ENCODE results near the gene CTAG1A. TPM values are rescaled to one million over a fixed set of nuclear protein-coding genes. Genes with fewer than 3 reads are reported as not detected.
A peak's percentile ranks its signal among the peaks of the same experiment; 100 is the strongest.
"Not testable (repeated sequence)": the region's sequence is repeated elsewhere in the genome, so short reads cannot be mapped to it uniquely, and the experiment has no call there.

CTAG1A gene
- not detected in 2 replicates for total RNA-seq (ENCODE audit: low replicate concordance)

DNA sequence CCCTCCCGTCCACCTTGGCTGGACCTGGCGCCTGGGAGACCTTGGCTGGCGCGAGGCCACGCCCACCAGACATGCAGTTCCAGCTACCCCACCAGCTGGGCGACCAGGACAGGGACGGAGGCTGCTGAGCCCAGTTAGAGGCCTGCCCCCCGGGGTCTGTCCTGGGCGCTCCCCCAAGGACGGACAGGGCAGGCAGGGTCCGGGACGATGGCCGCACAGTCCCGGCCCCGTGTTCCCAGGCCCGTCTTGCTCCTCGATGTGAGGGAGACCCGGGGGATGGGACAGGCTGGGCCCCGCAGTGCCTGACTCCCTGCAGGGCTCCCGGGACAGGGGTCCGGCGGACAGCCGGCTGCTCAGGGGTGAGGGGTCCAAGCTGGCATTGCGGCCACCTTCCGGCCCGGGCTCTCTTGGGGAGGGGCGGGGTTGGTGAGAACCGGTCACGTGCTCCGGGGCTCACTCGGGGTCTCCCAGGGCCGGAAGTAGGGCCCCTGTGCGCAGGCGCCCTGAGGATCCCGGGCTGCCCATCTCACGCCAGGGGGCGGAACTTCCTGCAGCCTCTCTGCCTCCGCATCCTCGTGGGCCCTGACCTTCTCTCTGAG lies at the start of gene CTAG1A:
CTAG1A (plus strand) TSS at position 549 of the 599 bp plus-strand sequence. CDS start 74 bp downstream, outside the sequence.
- not testable (repeated sequence) for H3K9ac ChIP-seq; H3K79me2 ChIP-seq (ENCODE audit: low read depth); H3K27ac ChIP-seq; H3K4me1 Mint-ChIP-seq; DNase-seq (ENCODE audit: low spot score); H3K27me3 Mint-ChIP-seq (ENCODE audit: insufficient read depth, low read depth); H4K20me1 ChIP-seq (ENCODE audit: low read depth); H3K9me3 ChIP-seq (ENCODE audit: low read depth); H3K36me3 ChIP-seq; H3K9me3 Mint-ChIP-seq; H2AFZ ChIP-seq (replicated peaks); H3K4me2 ChIP-seq; H3K4me3 Mint-ChIP-seq; H3K27me3 ChIP-seq; H3K4me1 ChIP-seq; H3F3A ChIP-seq (ENCODE audit: low read depth); H3K4me3 ChIP-seq; H3K27ac Mint-ChIP-seq; H3K36me3 Mint-ChIP-seq

DNA sequence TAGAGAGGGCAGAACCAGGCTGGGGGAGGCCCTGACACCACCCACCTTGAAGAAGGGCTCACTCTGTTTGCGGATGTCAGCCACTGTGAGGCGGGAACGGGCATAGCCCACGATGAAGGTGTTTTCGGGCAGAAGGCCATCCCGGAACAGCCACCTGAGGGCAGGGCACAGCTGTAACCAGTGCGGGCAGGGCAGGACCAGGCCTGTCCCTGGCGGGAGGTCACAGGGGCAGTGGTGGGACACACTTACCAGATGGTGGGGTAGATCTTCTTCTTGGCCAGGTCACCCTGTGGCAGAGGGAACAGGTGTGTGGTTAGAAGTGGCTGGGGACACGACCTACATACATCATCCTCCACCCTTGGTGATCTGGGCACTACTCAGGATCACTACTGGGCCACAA lies 49.0 kb upstream of the CTAG1A start:
- Histone ChIP-seq H3K9ac (no peak overlapping the region), H3K36me3 (no peaks in the 10 kb centered on the region), H3K9me3 (ENCODE audit: low read depth) (no peaks in the 10 kb centered on the region), H3K79me2 (ENCODE audit: low read depth) (no peaks in the 10 kb centered on the region), H3K4me2 (no peak overlapping the region), H3F3A (ENCODE audit: low read depth) (no peaks in the 10 kb centered on the region), H3K4me1 (no peaks in the 10 kb centered on the region), H3K4me3 (no peak overlapping the region), H2AFZ (replicated peaks) (no peak overlapping the region), H4K20me1 (ENCODE audit: low read depth) (no peaks in the 10 kb centered on the region), H3K27me3 (no peaks in the 10 kb centered on the region), H3K27ac (no peak overlapping the region)
- Mint-ChIP-seq H3K36me3 (peaks cover 3% of the 10 kb centered on the region), H3K4me1 (no peaks in the 10 kb centered on the region), H3K27me3 (ENCODE audit: insufficient read depth, low read depth) (peaks cover 2% of the 10 kb centered on the region), H3K9me3 (peaks cover 10% of the 10 kb centered on the region), H3K4me3 (peak overlapping the region; percentile 10), H3K27ac (no peak overlapping the region)
- DNase-seq (ENCODE audit: low spot score), result no peak
- TF ChIP-seq, protein P1, sequence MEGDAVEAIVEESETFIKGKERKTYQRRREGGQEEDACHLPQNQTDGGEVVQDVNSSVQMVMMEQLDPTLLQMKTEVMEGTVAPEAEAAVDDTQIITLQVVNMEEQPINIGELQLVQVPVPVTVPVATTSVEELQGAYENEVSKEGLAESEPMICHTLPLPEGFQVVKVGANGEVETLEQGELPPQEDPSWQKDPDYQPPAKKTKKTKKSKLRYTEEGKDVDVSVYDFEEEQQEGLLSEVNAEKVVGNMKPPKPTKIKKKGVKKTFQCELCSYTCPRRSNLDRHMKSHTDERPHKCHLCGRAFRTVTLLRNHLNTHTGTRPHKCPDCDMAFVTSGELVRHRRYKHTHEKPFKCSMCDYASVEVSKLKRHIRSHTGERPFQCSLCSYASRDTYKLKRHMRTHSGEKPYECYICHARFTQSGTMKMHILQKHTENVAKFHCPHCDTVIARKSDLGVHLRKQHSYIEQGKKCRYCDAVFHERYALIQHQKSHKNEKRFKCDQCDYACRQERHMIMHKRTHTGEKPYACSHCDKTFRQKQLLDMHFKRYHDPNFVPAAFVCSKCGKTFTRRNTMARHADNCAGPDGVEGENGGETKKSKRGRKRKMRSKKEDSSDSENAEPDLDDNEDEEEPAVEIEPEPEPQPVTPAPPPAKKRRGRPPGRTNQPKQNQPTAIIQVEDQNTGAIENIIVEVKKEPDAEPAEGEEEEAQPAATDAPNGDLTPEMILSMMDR (IDR thresholded peaks at IDR 0.05), result no peak
- TF ChIP-seq EZH2phosphoT487 (IDR thresholded peaks at IDR 0.05), result no peak

DNA sequence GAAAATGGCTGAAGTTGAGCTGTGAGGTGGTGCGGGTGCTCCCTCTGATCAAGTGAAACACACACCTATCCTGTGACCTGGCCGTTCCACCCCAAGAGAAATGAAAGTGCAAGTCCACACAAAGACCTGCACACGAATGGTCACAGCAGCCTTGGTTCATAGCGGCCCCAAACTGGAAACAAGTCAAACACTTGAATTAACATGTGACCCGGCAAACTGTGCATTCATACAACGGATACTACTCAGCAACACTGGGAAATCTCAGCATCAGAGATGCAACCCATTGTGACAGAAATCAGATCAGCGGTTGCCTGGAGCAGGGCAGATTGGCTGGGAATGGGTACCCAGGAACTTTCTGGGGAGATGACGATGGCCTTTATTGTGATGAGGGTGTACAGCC lies 45.9 kb upstream of the CTAG1A start:
- Histone ChIP-seq H3K27me3 (no peaks in the 10 kb centered on the region), H4K20me1 (ENCODE audit: low read depth) (no peaks in the 10 kb centered on the region), H3K4me1 (no peaks in the 10 kb centered on the region), H3K27ac (no peak overlapping the region), H3K4me3 (no peak overlapping the region), H3K36me3 (no peaks in the 10 kb centered on the region), H3K4me2 (no peak overlapping the region), H2AFZ (replicated peaks) (no peak overlapping the region), H3F3A (ENCODE audit: low read depth) (no peaks in the 10 kb centered on the region), H3K9me3 (ENCODE audit: low read depth) (no peaks in the 10 kb centered on the region), H3K9ac (no peak overlapping the region), H3K79me2 (ENCODE audit: low read depth) (no peaks in the 10 kb centered on the region)
- H3K4me3 Mint-ChIP-seq, result no peak overlapping the region
- H3K4me1 Mint-ChIP-seq, result no peaks in the 10 kb centered on the region
- no peak for TF ChIP-seq EZH2phosphoT487 (IDR thresholded peaks at IDR 0.05)
- TF ChIP-seq, protein P1 (IDR thresholded peaks at IDR 0.05), result no peak
- no peak for TF ChIP-seq EZH2 (IDR thresholded peaks at IDR 0.05)
- peaks cover 5% of the 10 kb centered on the region for H3K36me3 Mint-ChIP-seq
- peaks cover 2% of the 10 kb centered on the region for H3K27me3 Mint-ChIP-seq (ENCODE audit: insufficient read depth, low read depth)
- H3K27ac Mint-ChIP-seq, result no peak overlapping the region
- DNase-seq (ENCODE audit: low spot score), result no peak
- H3K9me3 Mint-ChIP-seq, result peaks cover 7% of the 10 kb centered on the region

DNA sequence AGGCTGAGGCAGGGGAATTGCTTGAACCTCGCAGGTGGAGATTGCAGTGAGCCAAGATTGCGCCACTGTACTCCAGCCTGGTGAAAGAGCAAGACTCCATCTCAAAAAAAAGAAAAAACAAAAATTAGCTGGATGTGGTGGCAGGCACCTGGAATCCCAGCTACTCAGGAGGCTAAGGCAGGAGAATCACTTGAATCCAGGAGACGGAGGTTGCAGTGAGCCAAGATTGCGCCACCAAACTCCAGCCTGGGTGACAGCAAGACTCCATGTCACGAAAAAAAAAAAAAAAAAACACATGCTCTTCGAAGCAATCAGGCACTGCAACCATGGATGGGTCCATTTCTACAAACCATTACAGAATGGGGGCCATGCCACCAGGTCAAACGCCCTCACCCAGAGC lies 44.6 kb upstream of the CTAG1A start:
- not testable (repeated sequence) for H3K36me3 ChIP-seq; H3K27me3 ChIP-seq; H3K4me1 Mint-ChIP-seq; H3K4me2 ChIP-seq; H3K4me3 ChIP-seq; H3K27ac ChIP-seq; H2AFZ ChIP-seq (replicated peaks); H4K20me1 ChIP-seq (ENCODE audit: low read depth); H3K9ac ChIP-seq; H3K9me3 ChIP-seq (ENCODE audit: low read depth); H3K79me2 ChIP-seq (ENCODE audit: low read depth); H3K4me3 Mint-ChIP-seq; H3K4me1 ChIP-seq; H3F3A ChIP-seq (ENCODE audit: low read depth); H3K27me3 Mint-ChIP-seq (ENCODE audit: insufficient read depth, low read depth); H3K36me3 Mint-ChIP-seq; DNase-seq (ENCODE audit: low spot score); H3K27ac Mint-ChIP-seq
- peaks cover 12% of the 10 kb centered on the region for H3K9me3 Mint-ChIP-seq

Measured in neural progenitor cell (in vitro differentiated cells).